CD1c-positive myeloid dendritic cell (primary cell): Measurements from ENCODE around the gene SNX27.
A peak's percentile ranks its signal among the peaks of the same experiment; 100 is the strongest.

ENCODE experiments used
- DNase-seq: peaks from one replicate; pipeline ENCODE4 v3.0.0-alpha.2; 2016; ENCODE audit errors: extremely low spot score

SNX27 gene

DNA sequence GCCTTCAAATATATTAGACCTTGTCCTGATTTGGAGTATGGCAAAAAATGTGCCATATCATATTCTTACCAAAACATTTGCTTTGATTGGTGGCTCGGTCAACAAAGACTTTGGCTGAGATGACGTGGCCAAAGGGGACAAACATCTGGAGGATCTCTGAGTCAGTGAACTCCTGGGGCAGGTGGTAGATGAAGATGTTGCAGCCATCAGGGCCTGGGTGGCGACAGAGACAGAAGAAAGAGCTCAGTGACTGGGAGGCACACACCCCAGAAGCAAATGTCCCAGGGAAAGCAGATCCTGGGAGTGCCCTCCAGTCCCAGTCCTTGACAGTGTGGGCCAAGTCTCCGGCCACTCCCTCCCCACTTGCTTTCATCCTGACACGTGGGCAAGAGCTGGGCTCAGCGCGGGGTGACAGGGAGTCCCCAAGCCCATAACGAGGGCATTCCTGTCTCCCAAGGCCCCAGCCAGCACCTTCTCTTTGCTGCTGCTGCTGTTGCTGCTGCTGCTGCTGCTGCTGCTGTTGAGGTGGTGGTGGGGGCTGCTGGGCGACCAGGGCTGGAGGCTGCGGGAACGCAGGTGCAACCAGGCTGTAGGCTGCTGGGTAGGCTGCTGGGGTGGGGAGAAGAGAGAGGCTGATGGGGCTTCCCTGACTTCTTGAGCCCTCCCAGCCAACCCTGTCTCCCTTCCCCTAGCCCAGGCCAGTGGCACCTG is 94.1 kb downstream of the SNX27 start:
- DNase-seq: no peak

DNA sequence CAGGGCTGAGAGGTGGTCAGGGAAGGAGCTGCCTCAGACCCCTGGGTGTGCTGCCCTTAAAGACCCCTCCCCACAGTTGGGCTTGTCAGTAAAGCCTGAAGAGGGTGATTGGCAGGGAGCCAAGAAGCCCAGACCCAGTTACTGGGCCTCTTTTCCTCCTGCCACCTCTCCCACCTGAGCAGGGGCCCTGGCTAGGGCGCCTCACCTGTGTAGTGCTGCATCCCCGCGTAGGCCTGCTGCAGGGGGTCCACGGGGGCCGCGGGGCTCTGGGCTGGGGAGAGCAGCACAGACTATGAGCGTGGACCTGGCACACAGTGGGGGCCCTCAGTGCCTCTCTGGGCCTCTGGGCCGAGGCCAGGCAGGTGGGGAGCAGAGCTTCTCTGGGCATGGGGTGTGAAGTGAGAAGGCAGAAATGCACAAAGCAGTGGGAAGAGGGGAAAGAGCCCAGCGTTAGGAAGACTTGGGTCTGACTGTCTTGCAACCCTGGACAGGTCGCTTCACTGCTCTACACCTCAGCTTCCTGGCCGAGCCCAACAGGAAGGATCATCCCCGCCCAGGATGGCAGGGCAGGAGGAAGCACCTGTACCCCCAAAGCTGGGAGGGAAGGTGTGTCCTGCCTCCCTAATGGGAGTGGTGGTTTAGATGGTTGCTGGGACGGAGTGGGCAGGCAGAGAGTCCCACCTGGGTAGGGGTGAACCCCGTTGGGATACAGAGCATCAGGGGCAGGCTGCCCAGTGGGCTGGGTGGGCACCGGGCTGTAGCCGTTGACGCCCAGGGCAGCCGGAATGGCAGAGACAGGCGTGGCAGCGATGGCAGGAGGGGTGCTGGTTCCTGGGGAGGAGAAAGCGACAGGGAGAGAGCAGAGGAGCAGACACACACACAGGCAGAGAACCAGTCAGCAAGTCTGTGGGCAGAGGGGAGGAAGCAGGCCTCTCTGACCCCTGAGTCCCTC is 94.9 kb downstream of the SNX27 start:
- DNase-seq: no peak

DNA sequence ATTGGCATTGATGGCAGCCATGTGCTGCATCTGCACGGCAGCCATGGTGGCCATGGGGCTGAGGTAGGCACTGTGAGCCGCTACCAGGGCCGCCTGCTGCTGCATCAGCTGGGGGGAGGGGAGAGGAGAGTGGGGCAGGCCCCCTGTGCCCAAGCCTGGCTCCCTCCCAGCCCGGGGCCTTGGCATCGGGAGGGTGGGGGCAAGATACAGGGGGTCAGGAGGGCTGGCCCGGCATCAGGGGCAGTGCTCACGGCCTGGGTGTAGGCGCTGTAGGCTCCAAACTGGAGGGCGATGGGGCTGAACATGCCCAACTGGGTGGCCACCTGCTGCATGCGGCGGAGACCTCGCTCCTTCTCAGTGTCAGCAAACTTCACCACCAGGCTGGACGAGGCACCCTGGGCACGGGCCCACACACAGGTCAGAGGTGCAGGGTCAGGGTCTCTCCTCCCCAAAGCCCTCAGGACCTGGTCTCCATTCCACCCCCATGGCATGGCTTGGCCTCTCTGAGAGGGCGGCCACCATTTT is 95.8 kb downstream of the SNX27 start:
- no peak for DNase-seq

DNA sequence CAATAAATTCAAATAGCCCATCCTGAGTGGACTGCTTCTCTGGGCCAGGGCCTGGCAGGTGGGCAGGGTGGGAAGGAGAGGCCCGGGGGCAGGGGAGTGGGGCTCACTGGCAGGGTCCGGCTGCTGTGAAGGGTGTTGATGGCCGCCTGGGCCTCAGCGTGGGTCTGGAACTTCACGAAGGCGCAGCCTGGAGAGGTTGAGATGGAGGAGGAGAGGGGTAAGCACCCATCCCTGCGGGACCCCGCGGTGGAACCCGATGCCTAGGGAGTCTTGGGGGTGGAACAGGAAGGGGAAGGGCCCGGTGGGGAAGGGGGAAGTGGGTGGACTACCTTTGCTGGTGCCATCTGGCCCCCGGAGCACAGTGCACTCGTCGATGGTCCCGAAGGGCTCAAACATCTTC is 97.0 kb downstream of the SNX27 start:
- DNase-seq: no peak

DNA sequence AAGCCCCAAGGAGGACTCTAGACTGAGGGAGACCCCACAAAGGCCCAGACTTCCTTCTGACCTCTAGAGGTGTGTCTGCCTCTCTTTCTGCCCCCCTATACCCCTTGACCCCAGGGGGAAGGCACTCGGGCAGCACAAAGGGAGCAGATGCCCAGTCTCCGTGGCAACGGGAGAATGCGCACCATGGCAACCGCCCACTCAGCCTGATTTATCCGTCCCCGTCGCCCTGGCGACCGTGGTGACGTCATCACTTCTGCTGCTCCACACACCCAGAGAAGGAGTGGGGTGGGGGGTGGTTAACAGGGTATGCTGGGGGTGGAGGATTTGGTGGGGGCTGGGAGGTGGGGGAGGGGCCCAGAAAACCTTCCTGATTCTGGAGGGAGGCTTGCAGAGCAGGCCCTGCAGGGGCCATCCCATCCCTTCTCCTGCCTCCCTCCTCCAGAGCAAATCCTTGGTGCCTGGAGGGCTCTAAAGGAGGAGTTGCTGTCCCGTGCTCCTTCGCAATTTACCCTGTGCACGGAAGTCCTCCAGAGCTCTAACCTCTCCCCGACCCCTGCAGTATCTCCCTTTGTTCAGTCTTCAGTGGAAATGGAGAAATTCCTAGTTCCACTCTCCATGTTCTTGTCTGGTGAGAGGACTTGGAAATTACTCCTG is 98.5 kb downstream of the SNX27 start:
- DNase-seq: peak; percentile 56

DNA sequence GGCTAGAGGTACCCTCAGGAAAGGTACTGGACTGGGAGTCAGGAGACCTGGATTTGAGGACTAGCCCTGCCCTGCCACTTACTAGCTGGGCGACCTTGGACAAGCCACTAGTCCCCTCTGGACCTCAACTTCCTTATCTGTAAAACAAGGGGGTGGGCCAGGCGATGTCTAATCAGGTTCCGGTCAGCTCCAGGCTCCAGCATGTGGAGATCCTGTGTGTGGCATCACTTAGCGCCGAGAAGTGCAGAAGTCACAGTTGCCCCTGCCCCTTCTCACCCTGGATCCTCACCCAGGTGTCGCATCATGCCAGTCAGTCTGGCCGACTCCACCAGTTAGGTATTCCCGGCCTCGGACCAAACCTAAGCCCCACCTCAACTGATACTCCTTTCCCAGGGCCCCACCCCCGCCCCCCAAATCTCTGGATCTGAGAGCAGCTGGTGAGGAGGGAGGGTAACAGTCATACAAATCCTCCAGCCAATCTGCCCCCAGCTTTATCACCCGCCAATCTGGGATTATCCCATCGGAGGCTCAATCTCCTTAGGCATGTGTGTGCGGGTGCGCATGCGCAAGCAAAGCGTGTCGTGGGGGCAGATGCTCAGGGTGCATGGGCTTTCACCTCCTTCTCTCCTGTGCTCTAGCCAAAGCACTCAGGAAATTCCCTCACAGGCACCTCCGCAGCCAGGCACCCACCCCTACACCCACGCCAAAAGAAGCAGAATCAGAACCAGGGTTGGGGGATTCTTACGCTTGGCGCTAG is 99.4 kb downstream of the SNX27 start:
- DNase-seq: no peak

DNA sequence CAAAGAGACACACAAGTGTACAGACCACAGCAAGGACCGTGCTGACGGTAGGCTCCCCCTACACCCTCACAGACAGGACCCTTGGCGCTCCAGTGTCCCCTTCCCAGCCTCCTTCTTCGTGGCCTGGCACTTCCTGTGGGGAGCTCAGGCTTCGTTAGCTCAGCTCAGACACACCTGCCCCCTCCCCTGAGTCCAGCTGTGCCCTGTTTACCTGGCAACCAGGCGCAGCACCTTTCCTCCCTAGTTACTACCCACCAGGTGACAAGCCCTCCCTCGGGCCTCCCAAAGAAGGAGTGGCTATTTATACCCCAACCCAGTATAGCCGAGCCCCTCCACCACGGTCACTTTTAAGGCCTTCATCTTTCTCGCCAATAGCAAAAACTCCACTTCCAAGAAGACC is 100.1 kb downstream of the SNX27 start:
- DNase-seq: no peak

DNA sequence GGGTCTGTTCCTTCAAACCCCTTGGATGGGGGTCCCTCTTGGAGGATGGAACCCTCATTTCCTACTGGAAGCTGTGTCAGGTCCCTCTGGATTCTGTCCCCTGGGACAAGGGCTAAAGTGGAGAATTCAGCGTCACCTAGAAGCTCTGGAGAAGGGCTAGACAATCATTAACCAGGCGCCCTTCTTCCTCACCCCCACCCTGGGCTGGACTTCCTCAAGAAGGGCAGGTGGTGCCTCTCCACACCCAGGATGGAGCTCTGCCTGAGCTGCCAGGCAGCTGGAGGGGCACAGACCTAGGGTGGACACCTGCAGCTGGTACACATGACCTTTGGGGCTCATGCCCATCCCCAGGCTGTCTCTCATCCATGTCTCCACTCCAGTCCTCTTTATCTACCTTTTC is 101.2 kb downstream of the SNX27 start:
- DNase-seq: no peak

DNA sequence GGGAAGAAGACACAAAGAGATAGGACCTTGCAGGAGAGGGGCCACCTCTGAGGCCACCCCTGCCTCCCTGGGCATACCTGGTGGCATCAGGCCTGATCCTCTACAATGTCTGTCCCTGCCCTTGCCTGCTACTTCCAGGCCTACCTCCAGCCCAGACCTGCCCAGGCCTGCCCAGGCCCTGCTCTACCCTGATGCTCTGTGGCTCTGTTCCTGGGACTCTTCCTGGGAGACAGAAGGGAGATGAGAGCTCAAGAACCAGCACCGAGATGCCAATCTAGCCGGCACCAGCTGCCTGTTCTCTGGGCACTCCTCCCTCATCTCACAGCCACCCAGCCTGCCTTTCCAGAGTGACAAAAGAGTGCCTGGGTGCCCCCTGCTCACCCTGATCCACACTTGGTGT is 102.0 kb downstream of the SNX27 start:
- DNase-seq: no peak

DNA sequence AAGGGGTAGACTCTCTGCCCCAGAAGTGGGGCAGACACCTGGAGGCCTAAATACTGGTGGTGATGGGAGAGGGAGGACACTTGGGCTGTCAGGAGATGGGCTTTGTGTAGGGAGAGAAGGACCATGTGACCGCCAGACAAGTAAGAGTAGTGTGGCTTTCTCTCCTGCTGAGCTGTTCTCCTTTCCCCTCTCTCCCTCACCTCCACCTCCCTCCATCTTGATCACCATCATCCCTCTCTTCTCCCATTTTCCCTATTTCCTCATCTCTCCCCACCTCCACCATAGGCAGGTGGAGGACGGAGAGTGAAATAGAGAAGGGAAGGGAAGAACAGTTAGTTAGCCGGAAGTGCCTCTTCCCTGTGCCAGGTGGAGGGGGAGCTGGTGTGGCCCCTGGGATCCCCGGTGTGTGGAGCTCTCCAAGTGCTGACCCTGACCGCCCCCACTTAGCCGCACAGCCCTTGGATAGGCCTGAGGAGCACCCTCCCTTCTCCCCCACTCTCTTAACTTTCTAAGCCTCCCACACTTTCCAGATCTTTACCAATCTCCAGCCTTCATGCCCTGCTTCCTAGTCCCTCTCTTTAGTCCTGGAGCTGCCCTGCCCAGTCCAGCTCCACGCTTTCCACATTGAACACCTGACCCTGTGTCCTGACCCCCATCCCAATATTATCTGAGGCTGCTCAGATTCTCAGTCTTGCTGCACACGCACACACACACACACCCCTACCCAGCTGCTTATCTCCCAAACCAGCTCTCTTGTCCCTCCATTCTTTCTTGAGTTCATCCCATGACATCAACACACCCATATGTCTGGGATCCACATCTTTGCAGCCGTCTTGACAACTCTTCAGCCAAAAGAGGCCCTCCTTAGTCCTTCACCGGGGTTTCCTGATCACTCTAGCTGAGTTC is 103.2 kb downstream of the SNX27 start:
- DNase-seq: no peak

DNA sequence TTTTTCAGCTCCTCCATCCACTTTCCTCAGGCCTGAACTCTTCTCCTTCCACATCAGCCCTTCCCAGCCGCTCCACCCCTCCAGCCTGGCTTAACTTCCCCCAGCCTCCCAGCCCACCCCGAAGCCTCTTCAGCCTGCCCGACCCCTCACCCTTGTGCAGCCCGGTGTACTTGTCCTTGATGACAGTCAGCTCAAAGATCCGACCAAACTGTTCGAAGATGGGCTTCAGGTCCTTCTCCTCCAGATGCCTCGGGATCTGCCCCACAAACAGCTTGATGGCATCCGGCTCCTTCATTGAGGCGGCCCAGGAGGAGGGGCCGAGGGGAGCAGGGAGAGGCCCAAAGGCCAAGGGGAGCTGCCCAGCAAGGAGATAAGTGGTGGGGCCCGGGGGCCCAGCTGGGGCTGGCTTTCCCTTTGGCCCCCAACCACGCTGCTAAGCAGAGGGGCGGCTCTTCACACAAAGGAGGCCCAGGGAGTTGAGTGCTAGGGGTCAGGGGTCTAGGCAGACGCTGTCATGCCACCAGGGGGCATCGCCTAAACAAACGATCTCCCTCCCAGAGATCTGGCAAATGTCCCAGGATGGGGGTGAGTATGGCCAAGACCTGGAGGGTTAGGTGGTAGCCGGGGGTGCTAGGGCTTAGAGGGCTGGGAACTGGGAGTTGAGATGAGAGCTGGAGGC is 104.0 kb downstream of the SNX27 start:
- no peak for DNase-seq

DNA sequence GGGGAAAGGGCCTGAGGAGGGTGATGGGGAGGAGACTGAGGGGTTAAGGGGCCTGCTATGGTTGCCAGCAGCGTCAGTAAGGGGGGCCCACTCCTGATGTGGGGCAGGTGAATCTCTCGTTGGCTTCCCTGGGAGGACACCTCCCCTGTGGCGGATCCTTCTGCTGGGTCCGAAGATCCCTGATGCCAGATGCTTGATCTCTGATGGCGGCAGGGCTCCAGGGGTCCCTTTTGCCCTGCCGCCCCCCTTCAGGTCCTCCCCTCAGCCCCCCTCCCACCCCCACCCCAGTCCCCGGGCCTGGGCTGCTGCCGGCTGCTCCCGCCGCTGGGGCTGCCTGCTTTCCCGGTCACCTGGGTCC is 104.5 kb downstream of the SNX27 start:
- DNase-seq: no peak

DNA sequence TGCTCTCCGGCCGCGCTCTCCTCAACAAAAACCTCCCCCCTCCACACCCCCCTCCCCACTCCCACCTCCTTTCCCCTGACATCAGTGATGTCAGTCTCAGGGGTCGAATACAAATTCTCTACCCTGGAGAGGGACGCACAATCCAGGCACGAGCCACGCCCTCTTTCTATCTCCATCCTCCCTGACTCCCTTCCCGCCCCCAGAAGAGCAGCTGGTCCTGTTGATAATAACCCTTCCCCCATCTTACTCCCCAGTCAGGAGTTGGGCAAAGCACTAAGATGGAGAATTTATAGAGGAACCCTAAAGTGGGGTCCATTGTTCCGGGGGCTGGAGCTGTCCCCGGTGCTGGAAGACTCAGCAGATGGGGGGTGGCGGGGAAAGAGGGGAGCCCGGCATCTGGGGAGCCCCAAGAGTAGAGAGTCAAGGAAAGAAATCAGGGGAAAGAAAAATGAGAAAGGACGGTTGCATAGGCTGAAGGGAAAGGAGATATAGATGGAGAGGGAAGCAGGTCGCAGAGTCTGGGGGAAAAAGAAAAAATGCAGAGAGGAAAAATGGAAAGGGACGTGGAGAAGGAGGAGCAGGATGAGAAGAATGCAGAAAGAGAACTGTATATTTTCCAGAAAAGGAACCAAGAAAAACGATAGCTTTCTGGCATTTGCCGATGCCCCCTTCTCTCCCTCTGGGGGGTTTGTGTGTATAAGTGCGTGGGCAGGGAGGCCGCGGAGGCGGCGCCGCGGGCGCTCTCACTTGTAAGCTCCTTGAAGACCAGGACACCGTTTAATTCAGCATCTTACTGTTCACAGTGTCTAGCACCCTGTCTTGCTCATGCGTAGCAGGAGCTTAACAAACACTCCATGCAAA is 105.2 kb downstream of the SNX27 start, which contains the start of gene CELF3:
TSS of gene CELF3 (minus strand) at position 33 of the 861 bp plus-strand sequence. CDS start 783 bp downstream, outside the sequence.
- no peak for DNase-seq

DNA sequence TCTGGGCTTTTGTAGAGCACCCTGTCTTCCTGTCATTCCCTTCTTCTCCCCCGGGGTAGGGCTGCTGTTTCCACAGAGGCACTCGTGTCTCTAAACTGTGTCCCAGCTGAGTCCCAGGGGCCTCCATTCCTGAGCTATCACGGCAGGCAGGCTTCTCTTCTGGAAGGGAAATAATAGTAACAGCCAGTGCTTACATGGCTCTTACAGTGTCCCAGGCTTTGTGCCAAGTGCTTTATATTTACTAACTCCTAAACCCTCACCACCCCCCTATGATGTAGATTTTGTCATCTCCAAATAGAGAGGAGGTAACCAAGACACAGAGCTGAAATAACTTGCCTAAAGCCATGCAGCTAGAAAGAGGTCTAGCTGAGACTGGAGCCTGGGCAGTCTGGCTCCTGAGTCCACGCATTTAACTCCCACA is 106.2 kb downstream of the SNX27 start:
- DNase-seq: no peak

DNA sequence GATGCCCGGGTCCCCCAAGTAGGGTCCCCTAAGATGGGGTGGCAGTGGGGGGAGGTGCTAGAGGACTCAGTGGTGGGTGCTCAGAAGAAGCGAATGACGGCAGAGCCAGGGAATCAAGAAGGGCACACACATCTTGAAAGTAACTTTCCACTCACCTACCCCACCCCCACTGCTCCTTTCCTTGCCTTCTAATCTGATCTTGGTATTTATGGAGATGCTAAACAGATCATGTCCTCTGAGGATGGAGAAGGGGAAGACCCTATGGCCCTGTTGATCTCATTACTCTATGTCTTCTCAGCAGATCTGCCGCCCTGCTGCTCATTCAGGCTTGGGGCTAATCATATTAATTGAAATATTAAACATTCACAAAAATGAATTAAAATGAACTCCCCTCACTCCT is 106.8 kb downstream of the SNX27 start:
- no peak for DNase-seq

DNA sequence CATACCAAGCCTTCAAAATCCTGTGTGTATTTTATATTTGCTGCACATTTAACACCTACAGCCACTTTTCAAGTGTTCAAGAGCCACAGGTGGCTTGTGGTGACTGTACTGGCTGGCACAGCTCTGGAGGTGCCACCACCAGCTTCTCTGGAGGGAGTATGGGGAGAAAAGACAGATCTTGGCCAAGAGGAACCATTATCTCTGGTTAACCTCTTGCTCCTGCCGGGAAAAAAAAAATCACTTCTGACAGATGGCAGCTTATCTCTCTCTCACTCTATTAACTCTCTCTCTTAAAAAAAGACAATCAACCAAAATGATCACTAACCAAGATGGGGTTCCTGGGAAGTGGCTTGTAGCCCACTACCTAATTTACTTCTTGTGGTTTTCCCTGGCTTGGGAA is 108.3 kb downstream of the SNX27 start:
- DNase-seq: no peak

DNA sequence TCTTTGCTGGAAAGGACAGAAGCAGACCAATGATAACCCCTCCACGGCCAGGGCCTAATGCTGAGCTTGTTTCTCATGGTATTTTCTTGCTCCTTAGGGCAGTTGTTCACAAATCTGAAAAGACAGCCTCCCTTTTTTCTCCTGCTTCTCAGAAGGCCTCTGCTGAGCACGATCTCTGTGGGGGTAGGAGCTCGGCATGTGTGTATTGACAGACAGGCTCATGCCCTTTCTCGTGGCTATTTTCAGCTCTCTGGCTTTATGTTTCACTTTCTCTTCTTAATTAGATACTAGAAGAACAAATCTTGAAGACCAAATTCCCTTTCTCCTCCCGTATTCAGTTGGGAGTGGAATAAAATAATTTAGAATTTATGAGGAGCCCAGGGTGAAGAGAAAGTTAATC is 108.7 kb downstream of the SNX27 start:
- no peak for DNase-seq

DNA sequence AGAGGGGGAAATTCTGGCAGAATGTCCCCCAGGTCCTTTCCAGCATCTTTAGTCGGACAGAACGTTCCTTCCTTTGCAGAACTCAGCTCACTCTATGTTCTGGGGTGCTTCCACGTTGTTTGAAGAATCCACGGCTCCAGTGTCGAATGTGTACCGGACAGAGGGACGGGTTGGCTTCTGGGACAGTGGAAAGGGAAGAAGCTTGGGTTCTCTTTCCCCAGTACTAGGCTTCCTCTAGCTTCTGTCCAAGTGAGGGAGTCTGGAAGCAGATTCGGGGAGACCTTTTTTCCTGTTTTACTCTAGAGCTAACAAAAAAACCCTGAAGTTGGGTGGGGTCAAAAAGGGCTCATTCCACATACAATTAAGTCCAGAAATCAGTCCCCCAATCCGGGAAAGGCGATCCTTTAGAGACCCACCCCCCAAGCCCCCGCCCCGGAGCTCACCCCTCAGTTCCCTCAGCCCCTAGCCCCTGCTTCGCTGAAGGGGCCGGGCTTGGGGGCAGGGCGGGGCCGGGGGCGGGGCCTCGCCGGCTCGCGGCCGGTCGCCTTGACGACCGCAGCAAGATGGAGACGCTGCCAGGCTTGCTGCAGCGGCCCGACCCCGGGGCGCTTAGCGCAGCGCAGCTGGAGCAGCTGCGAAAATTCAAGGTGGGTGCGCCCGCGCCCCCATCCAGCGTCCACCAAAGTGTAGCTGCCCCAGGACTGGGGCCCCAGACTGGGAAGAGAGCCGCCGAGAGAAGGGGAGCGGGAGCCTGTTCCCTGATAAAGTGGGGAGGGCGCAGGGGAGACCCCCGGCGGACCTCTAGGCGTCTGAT is 109.3 kb downstream of the SNX27 start, which contains the start of gene RIIAD1:
TSS of gene RIIAD1 (plus strand) at position 549 of the 814 bp plus-strand sequence. CDS start at position 564, 15 bp downstream.
- DNase-seq: peak; percentile 37
